Measurements from ENCODE around the gene MAPKAP1.

- TF ChIP-seq CTCF (IDR thresholded peaks at IDR 0.05) (no peak), POLR2A (IDR thresholded peaks at IDR 0.05) (no peak)
Observed at GRCh38 chr9:125653325-125653724, 53.7 kb downstream of the MAPKAP1 start.

Data from vagina (tissue), 2 donors.